Measurements from ENCODE around the gene NUTM2A. TPM values are rescaled to one million over a fixed set of nuclear protein-coding genes. Genes with fewer than 3 reads are reported as not detected.
A peak's percentile ranks its signal among the peaks of the same experiment; 100 is the strongest.
"Not testable (repeated sequence)": the region's sequence is repeated elsewhere in the genome, so short reads cannot be mapped to it uniquely, and the experiment has no call there.

The NUTM2A gene
- total and polyA plus RNA-seq, 2 donors (not counting 1 experiment from before 2014, with no cell fraction given): 0.17 TPM

- H3K27me3 ChIP-seq (ENCODE audit: control insufficient read depth, insufficient read depth, low read length); H3K4me2 ChIP-seq (ENCODE audit: extremely low read depth, insufficient read depth, low read length); DNase-seq (ENCODE audit: low read depth in 2 of 2); H3K36me3 ChIP-seq (ENCODE audit: control insufficient read depth, insufficient read depth, low read length); H3K27ac ChIP-seq (ENCODE audit: insufficient read depth, low read length); H3K9me3 ChIP-seq (ENCODE audit: control insufficient read depth, insufficient read depth, low read depth, low read length); H3K79me2 ChIP-seq (ENCODE audit: control insufficient read depth, insufficient read depth, low read length); H4K20me1 ChIP-seq (ENCODE audit: control insufficient read depth, extremely low read depth, insufficient read depth, low read length); H3K4me3 ChIP-seq (replicated peaks in 1 of 4; ENCODE audit: control extremely low read depth in 1 of 4, insufficient read depth in 1 of 4, low read depth in 3 of 4, low read length in 4 of 4); H2AFZ ChIP-seq (ENCODE audit: low read length); H3K9ac ChIP-seq (ENCODE audit: insufficient read depth, low read length); H3K4me1 ChIP-seq (ENCODE audit: control insufficient read depth, extremely low read depth, insufficient read depth, low read length): not testable (repeated sequence)
These were observed 16.9 kb downstream of the NUTM2A start for GRCh38 chr10:87242192-87242591.

- not testable (repeated sequence) for H3K9me3 ChIP-seq (ENCODE audit: control insufficient read depth, insufficient read depth, low read depth, low read length); H3K79me2 ChIP-seq (ENCODE audit: control insufficient read depth, insufficient read depth, low read length); H2AFZ ChIP-seq (ENCODE audit: low read length); H3K36me3 ChIP-seq (ENCODE audit: control insufficient read depth, insufficient read depth, low read length); H3K9ac ChIP-seq (ENCODE audit: insufficient read depth, low read length); H3K27ac ChIP-seq (ENCODE audit: insufficient read depth, low read length); H3K27me3 ChIP-seq (ENCODE audit: control insufficient read depth, insufficient read depth, low read length); H3K4me3 ChIP-seq (replicated peaks in 1 of 4; ENCODE audit: control extremely low read depth in 1 of 4, insufficient read depth in 1 of 4, low read depth in 3 of 4, low read length in 4 of 4); H4K20me1 ChIP-seq (ENCODE audit: control insufficient read depth, extremely low read depth, insufficient read depth, low read length); H3K4me1 ChIP-seq (ENCODE audit: control insufficient read depth, extremely low read depth, insufficient read depth, low read length); DNase-seq (ENCODE audit: low read depth in 2 of 2); H3K4me2 ChIP-seq (ENCODE audit: extremely low read depth, insufficient read depth, low read length)
These were observed 22.1 kb downstream of the NUTM2A start for GRCh38 chr10:87247335-87247734.

- peak; percentile 4 to 28 for DNase-seq (ENCODE audit: low read depth in 2 of 2)
- not testable (repeated sequence) for H3K4me1 ChIP-seq (ENCODE audit: control insufficient read depth, extremely low read depth, insufficient read depth, low read length)
These were observed 23.6 kb downstream of the NUTM2A start for GRCh38 chr10:87248818-87249353.

GRCh38 chr10:87280749-87281392 is 55.6 kb downstream of the NUTM2A start:
- not testable (repeated sequence) for H4K20me1 ChIP-seq (ENCODE audit: control insufficient read depth, extremely low read depth, insufficient read depth, low read length); H3K9me3 ChIP-seq (ENCODE audit: control insufficient read depth, insufficient read depth, low read depth, low read length); H3K4me1 ChIP-seq (ENCODE audit: control insufficient read depth, extremely low read depth, insufficient read depth, low read length); H3K4me2 ChIP-seq (ENCODE audit: extremely low read depth, insufficient read depth, low read length); H3K4me3 ChIP-seq (replicated peaks in 1 of 4; ENCODE audit: control extremely low read depth in 1 of 4, insufficient read depth in 1 of 4, low read depth in 3 of 4, low read length in 4 of 4); H3K9ac ChIP-seq (ENCODE audit: insufficient read depth, low read length); DNase-seq (ENCODE audit: low read depth in 2 of 2); H3K27me3 ChIP-seq (ENCODE audit: control insufficient read depth, insufficient read depth, low read length); H3K79me2 ChIP-seq (ENCODE audit: control insufficient read depth, insufficient read depth, low read length); H2AFZ ChIP-seq (ENCODE audit: low read length); H3K27ac ChIP-seq (ENCODE audit: insufficient read depth, low read length); H3K36me3 ChIP-seq (ENCODE audit: control insufficient read depth, insufficient read depth, low read length)

More at GRCh38 chr10:87248818-87249353, 23.6 kb downstream of the NUTM2A start:
- not testable (repeated sequence) for H3K4me2 ChIP-seq (ENCODE audit: extremely low read depth, insufficient read depth, low read length); H3K27me3 ChIP-seq (ENCODE audit: control insufficient read depth, insufficient read depth, low read length); H3K27ac ChIP-seq (ENCODE audit: insufficient read depth, low read length); H3K4me3 ChIP-seq (replicated peaks in 1 of 4; ENCODE audit: control extremely low read depth in 1 of 4, insufficient read depth in 1 of 4, low read depth in 3 of 4, low read length in 4 of 4); H4K20me1 ChIP-seq (ENCODE audit: control insufficient read depth, extremely low read depth, insufficient read depth, low read length); H3K79me2 ChIP-seq (ENCODE audit: control insufficient read depth, insufficient read depth, low read length); H2AFZ ChIP-seq (ENCODE audit: low read length); H3K36me3 ChIP-seq (ENCODE audit: control insufficient read depth, insufficient read depth, low read length); H3K9ac ChIP-seq (ENCODE audit: insufficient read depth, low read length); H3K9me3 ChIP-seq (ENCODE audit: control insufficient read depth, insufficient read depth, low read depth, low read length)

Other genes with a start within 250 kb of the NUTM2A start
- gene FAM25A, start 205.2 kb upstream of the NUTM2A start, total RNA-seq: not detected in 2 replicates
- not detected in 2 replicates for gene FAM25A, start 205.2 kb upstream of the NUTM2A start, polyA plus RNA-seq
- 286 and 327 TPM in 2 replicates for gene GLUD1, start 130.6 kb upstream of the NUTM2A start, total RNA-seq
- 130 and 146 TPM in 2 replicates for gene GLUD1, start 130.6 kb upstream of the NUTM2A start, polyA plus RNA-seq
- 21.6 and 26.2 TPM in 2 replicates for gene SHLD2, start 130.2 kb upstream of the NUTM2A start, total RNA-seq
- 20.3 and 26.3 TPM in 2 replicates for gene SHLD2, start 130.2 kb upstream of the NUTM2A start, polyA plus RNA-seq
- gene NUTM2D, start 132.3 kb downstream of the NUTM2A start, total RNA-seq: 1.0 and 1.3 TPM in 2 replicates
- gene NUTM2D, start 132.3 kb downstream of the NUTM2A start, polyA plus RNA-seq: 1.1 TPM in 2 replicates